Measurements from ENCODE around the gene EGFL7.

EGFL7 gene

GRCh38 chr9:136662326-136662655 is 425 bp upstream of the EGFL7 start:
- no peak for DNase-seq

GRCh38 chr9:136664000-136664915 is 1.5 kb downstream of the EGFL7 start:
- DNase-seq = no peak

GRCh38 chr9:136665111-136665703 is 2.5 kb downstream of the EGFL7 start:
- no peak for DNase-seq

- DNase-seq = no peak
Measured at GRCh38 chr9:136665704-136666371, 3.1 kb downstream of the EGFL7 start.

- DNase-seq = no peak
Measured at GRCh38 chr9:136666372-136667213, 3.9 kb downstream of the EGFL7 start.

GRCh38 chr9:136667214-136667939 is 4.7 kb downstream of the EGFL7 start:
- no peak for DNase-seq

- no peak for DNase-seq
Measured at GRCh38 chr9:136667940-136668760, 5.4 kb downstream of the EGFL7 start.

GRCh38 chr9:136668983-136669790 is 6.5 kb downstream of the EGFL7 start:
- no peak for DNase-seq

- DNase-seq = no peak
Measured at GRCh38 chr9:136669791-136670464, 7.2 kb downstream of the EGFL7 start.

- DNase-seq = no peak
Measured at GRCh38 chr9:136670576-136671253, 8.0 kb downstream of the EGFL7 start.

- DNase-seq = no peak
Measured at GRCh38 chr9:136671254-136671614, 8.5 kb downstream of the EGFL7 start.

- DNase-seq = peak; percentile 75
Measured at GRCh38 chr9:136671646-136672430, 9.1 kb downstream of the EGFL7 start.

GRCh38 chr9:136672431-136673087 is 9.8 kb downstream of the EGFL7 start:
- no peak for DNase-seq

GRCh38 chr9:136673088-136673974 is 10.6 kb downstream of the EGFL7 start:
- DNase-seq = no peak

GRCh38 chr9:136673975-136674785 is 11.5 kb downstream of the EGFL7 start:
- no peak for DNase-seq

- no peak for DNase-seq
Measured at GRCh38 chr9:136674786-136675349, 12.2 kb downstream of the EGFL7 start.

Measured in eye (tissue), 1 donor.